ENCODE data around the gene RBM23.
A peak's percentile ranks its signal among the peaks of the same experiment; 100 is the strongest.
"Not testable (repeated sequence)": the region's sequence is repeated elsewhere in the genome, so short reads cannot be mapped to it uniquely, and the experiment has no call there.

RBM23 gene

DNA sequence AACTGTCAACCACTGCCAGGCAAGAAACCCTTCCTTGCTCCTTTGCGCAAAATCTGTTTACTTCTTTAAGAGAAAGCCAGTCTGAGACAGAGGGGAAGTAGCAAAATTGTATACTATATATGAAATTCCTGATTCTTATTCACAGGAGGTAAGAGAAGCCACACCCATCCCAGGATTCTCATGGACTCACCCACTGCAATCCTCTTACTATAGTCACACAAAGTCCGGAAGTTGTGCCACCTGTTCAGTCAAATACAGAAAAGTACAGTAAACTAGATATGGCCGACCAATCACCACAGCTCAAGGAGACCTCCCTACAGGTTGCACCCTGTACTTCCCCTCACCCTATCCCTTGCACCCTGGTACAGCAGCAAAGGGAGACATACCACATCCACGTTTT lies 7.4 kb upstream of the RBM23 start:
- TF ChIP-seq, protein P1, sequence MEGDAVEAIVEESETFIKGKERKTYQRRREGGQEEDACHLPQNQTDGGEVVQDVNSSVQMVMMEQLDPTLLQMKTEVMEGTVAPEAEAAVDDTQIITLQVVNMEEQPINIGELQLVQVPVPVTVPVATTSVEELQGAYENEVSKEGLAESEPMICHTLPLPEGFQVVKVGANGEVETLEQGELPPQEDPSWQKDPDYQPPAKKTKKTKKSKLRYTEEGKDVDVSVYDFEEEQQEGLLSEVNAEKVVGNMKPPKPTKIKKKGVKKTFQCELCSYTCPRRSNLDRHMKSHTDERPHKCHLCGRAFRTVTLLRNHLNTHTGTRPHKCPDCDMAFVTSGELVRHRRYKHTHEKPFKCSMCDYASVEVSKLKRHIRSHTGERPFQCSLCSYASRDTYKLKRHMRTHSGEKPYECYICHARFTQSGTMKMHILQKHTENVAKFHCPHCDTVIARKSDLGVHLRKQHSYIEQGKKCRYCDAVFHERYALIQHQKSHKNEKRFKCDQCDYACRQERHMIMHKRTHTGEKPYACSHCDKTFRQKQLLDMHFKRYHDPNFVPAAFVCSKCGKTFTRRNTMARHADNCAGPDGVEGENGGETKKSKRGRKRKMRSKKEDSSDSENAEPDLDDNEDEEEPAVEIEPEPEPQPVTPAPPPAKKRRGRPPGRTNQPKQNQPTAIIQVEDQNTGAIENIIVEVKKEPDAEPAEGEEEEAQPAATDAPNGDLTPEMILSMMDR (conservative IDR thresholded peaks at IDR 0.05) = no peak
- H3K27ac ChIP-seq = no peak overlapping the region

GRCh38 chr14:22925513-22925912 lies 6.6 kb upstream of the RBM23 start:
- H3K27ac ChIP-seq = no peak overlapping the region

GRCh38 chr14:22923746-22924145 lies 4.8 kb upstream of the RBM23 start:
- no peak overlapping the region for H3K27ac ChIP-seq
- TF ChIP-seq, protein P1 (conservative IDR thresholded peaks at IDR 0.05) = no peak

More at GRCh38 chr14:22925513-22925912, 6.6 kb upstream of the RBM23 start:
- TF ChIP-seq, protein P1 (conservative IDR thresholded peaks at IDR 0.05) = no peak

GRCh38 chr14:22922294-22922693 lies 3.3 kb upstream of the RBM23 start:
- TF ChIP-seq, protein P1 (conservative IDR thresholded peaks at IDR 0.05) = no peak
- no peak overlapping the region for H3K27ac ChIP-seq

GRCh38 chr14:22920697-22921096 lies 1.7 kb upstream of the RBM23 start:
- H3K27ac ChIP-seq = no peak overlapping the region; the same call in 1 of the 2 replicates
- TF ChIP-seq, protein P1 (conservative IDR thresholded peaks at IDR 0.05) = no peak

GRCh38 chr14:22919601-22919921 lies 612 bp upstream of the RBM23 start:
- TF ChIP-seq, protein P1 (conservative IDR thresholded peaks at IDR 0.05) = no peak
- H3K27ac ChIP-seq = peak overlapping the region; percentile 85

DNA sequence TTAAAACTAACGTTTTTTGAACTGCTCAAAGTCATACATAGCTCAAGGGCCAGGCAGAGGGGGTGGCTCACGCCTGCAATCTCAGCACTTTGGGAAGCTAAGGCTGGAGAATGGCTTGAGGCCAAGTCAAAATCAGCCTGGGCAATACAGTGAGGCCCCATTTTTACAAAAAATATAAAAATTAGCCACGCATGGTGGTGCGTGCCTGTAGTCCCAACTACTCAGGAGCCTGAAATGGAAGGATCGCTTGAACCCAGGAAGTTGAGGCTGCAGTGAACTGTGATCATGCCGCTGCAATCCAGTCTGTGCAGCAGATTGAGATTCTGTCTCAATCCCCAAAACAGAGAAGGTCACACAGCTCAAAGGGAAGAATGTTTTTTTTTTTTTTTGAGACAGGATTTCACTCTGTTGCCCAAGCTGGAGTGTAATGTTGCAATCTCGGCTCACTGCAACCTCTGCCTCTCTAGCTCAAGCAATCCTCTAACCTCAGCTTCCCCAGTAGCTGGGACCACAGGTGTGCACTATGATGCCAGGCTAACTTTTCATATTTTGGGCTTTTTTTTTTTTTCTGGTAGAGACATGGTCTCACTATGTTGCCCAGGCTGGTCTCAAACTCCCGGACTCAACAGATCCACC lies 2.9 kb downstream of the RBM23 start:
- no peak overlapping the region for H3K27ac ChIP-seq
- TF ChIP-seq, protein P1 (conservative IDR thresholded peaks at IDR 0.05) = no peak

DNA sequence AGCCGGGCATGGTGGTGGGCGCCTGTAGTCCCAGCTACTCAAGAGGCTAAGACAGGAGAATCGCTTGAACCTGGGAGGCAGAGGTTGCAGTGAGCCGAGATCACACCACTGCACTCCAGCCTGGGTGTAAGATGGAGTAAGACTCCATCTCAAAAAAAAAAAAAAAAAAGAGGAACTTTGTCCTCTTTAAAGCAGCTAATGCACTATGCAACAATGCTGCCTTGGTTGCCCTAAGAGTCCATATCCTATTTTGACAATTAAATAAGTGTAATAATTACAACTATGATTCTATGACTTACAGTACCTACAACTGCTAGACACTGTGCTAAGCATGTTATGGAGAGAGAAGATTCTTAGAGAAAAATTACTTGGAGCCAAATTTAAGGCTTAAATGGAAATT lies 4.1 kb downstream of the RBM23 start:
- not testable (repeated sequence) for H3K27ac ChIP-seq
